GM19240 (cell line): Measurements from ENCODE around the gene CACNA1S.

Experiments
- DNase-seq: peaks from one replicate; pipeline ENCODE4 v3.0.0; 2011; ENCODE audit warnings: low spot score; ENCODE audit not compliant: insufficient read length

The CACNA1S gene

DNA sequence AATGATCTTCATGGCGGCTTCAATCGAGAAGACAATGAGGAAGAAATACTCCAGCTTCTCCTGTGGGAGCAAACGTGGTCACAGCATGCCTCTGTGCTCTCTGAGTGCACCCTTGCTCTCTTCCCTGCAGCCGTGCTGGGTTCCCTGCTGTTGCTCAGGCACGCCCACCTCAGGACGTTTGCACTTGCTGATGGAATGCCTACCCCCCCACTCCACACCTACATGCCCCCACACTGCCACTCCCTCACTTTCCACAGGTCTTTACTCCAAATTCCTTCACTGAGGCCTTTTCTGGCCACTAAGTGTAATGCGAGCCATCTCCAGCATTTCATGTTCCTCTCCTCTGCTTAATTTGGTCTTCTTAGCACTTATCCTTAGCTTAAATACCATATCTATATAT lies 18.3 kb downstream of the CACNA1S start:
- DNase-seq: no peak

- no peak for DNase-seq
Observed at GRCh38 chr1:201093561-201093960, 18.7 kb downstream of the CACNA1S start.

- DNase-seq: no peak
Observed at GRCh38 chr1:201092738-201093137, 19.5 kb downstream of the CACNA1S start.

DNA sequence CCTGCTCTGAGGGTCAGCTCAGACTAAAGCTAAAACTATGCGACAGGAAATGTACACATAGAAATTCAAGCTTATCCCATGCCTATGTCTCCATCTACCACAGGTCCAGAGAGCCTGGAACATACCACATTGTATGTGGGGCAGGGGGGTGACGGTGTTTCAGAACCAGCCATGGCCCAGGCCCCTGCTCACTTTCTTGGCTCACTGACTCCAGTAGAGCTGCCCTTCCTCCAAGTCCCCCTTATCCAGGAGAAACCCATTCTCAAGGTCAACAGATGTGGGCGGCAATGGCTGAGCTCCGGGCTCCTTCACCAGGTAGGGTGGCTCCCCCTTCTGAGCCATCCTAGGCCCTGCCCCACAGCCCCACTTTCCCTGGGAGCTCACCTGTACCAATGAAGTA lies 21.0 kb downstream of the CACNA1S start:
- DNase-seq: no peak

GRCh38 chr1:201090541-201090940 lies 21.7 kb downstream of the CACNA1S start:
- DNase-seq: no peak

- DNase-seq: no peak
Observed at GRCh38 chr1:201089596-201089995, 22.6 kb downstream of the CACNA1S start.

DNA sequence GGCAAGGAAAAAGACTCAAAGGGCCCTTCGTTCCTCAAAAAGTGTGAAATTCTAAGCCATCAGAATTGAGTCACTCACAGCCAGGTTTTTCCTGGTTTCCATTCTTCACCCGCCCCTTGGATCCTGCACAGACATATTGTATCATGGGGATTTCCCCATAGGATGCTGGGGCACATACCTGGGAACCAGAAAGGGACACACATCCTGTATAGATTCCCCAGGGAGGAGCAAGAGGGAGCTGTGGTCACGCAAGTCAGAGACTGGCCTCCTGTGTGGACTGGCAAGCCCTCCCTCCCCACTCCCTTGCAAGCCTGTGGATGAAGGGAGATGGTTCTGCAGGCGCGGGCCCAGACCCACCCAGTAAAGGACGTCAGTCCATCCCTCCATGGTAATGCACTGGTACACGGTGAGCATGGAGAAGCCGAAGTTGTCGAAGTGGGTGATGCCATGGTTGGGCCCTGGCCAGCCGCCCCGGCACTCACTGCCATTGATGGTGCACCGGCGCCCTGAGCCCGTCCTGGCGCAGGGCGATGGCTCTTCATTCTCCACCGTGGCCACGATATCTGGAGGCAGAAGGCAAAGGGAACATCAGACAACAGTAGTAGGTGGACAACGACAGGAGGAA lies 23.2 kb downstream of the CACNA1S start:
- DNase-seq: no peak

DNA sequence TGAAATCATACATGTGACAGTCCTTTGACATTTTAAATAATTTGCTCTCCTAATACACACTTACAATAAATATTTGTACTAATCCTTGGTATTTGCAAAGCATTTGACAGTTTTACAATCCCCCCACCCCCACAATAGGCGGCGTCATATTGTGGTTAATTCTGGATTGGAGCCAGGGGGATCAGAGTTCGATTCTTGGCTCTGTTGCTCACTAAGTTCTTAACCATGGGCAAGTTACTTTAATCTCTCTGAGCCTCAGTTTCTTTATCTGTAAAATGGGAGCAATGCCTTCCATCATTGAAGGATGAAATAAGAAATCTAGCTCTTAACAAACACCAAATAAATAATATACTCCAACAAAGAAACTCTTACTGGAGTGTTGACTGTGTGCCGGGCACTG lies 23.8 kb downstream of the CACNA1S start:
- no peak for DNase-seq

DNA sequence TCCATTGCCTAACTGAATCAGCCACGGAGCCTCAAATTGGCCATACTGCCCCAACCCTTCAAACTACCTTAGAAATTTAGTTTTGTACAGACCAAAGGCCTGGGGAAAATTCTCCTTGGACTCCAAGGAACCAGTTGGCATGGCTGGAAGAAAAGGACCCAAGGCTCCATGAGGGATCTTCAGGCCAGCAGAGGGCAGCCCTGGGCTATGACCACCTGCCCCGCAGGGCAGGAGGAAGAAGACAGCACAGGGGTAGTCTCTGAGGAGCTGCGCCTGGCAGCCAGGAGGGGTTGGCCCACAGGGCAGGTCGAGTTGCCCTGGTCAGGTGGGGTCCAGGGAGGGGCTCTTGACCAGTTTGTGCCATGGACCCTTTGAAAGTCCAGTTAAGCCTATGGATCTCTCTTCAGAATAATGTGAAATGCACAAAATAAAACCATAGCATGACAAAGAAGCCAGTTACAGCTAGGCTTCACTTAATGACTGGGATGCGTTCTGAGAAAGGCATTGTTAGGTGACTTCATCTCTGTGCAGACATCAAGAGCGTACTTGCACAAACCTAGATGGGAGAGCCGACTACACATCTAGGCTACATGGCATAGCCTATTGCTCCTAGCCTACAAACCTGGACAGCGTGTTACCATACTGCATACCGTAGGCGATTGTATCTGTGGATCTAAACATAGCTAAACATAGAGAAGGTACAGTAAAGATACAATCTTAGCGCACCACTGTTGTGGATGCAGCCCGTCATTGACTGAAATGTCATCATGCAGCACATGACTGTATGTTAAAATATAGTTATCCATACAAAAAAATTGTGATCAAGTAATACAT lies 26.1 kb downstream of the CACNA1S start:
- DNase-seq: peak; percentile 61

- no peak for DNase-seq
Observed at GRCh38 chr1:201084295-201084694, 27.9 kb downstream of the CACNA1S start.

DNA sequence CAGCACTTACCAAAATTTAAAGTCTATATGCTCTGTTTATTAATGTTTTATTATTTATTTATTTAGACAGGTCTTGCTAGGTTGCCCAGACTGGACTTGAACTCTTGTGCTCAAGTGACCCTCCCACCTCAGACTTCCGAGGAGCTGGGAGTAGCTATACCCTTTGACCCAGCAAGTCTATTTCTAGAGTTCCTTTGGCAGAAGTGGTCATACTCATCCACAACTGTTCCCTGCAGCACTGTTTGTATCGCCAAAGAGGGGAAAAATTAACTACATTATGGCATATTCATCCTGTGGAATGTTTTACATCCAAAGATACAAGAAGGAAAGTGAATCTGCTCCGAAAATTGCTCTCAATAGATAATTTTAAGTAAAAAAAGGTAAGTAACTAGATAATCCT lies 28.5 kb downstream of the CACNA1S start:
- DNase-seq: no peak

DNA sequence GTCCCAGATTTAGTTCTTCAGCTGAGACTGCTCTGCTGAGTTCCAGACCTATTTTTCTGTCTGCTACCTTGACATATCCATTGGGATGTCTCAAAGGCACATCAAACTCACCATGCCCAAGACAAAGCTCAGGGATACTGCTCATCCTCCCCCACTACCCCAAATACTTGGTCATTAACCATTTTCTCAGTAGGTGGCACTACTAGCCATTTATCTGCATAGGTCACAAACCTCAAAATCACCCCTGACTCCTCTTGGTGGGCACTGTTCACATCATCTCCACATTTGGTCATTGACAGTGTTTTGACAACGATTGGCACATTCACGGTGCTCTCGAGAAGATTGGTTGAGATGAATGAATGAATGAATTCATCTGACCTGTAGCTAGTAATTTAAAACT lies 32.1 kb downstream of the CACNA1S start:
- DNase-seq: no peak

DNA sequence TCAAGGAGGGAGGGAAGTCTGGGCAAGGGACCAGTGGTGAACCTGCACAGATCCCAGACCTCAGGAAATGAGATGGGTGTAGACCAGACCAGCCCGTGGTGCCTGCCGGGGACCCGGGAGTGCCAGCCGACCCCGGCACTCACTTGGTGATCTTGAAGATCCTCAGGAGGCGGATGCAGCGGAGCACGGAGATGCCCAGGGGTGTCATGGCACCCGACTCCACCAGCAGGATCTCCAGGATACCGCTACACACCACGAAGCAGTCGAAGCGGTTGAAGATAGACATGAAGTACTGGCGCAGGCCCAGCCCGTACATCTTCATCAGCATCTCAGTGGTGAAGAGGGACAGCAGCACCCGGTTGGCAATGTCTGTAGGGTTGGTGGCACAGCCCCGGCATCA lies 34.5 kb downstream of the CACNA1S start:
- no peak for DNase-seq

- DNase-seq: no peak
Observed at GRCh38 chr1:201077116-201077515, 35.1 kb downstream of the CACNA1S start.

- DNase-seq: no peak
Observed at GRCh38 chr1:201076092-201076491, 36.1 kb downstream of the CACNA1S start.

GRCh38 chr1:201074018-201074417 lies 38.2 kb downstream of the CACNA1S start:
- DNase-seq: no peak

- DNase-seq: no peak
Observed at GRCh38 chr1:201072922-201073321, 39.3 kb downstream of the CACNA1S start.

GRCh38 chr1:201072149-201072548 lies 40.1 kb downstream of the CACNA1S start:
- no peak for DNase-seq

GRCh38 chr1:201069636-201070035 lies 42.6 kb downstream of the CACNA1S start:
- no peak for DNase-seq

DNA sequence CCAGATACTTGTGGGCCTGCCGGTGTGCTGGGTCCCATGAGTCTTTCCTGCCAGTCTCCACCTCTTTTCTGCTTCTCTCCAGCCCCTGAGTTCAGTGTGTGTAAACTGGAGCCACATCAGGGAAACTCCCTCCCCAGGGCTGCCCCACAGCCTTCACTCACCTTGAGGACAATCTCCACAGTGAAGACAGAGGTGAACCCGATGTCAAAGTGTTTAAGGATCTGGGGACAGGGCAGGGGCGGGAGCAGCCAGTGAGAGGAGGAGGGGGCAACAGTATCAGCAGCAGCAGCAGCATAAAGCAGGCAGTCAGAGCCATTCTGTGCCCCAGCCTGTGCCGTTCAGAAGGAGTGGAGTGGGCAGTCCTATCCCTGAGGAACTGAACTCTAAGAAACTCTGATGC lies 43.2 kb downstream of the CACNA1S start:
- no peak for DNase-seq

DNA sequence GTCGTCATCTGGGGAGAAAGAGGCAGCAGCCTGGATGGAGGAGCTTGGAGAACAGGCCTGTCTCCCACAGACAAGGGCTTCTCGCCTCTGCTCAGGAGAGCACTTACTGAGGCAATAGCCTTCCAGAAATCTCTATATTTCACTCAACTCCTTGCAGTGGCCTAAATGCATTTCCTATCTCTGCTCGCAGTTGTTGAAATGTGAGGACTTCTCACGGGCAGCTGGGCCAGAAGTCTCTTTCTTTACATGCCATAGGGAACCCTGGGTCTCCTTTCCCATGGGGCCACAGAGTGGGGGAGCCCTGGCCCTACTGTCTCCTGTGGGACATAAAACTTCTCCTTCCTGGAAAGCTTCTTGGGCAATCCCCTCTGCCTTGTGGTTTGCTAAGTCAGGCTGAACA lies 45.2 kb downstream of the CACNA1S start:
- DNase-seq: no peak

- DNase-seq: no peak
Observed at GRCh38 chr1:201065686-201066085, 46.5 kb downstream of the CACNA1S start.

- no peak for DNase-seq
Observed at GRCh38 chr1:201064806-201065205, 47.4 kb downstream of the CACNA1S start.
